ENCODE data around the gene PCDHB16. TPM values are rescaled to one million over a fixed set of nuclear protein-coding genes. Genes with fewer than 3 reads are reported as not detected.
"Not testable (repeated sequence)": the region's sequence is repeated elsewhere in the genome, so short reads cannot be mapped to it uniquely, and the experiment has no call there.

The PCDHB16 gene
- total and polyA plus RNA-seq, 2 of the 4 experiments (the other 2 are of a cell fraction), result 0.18 to 0.36 TPM

DNA sequence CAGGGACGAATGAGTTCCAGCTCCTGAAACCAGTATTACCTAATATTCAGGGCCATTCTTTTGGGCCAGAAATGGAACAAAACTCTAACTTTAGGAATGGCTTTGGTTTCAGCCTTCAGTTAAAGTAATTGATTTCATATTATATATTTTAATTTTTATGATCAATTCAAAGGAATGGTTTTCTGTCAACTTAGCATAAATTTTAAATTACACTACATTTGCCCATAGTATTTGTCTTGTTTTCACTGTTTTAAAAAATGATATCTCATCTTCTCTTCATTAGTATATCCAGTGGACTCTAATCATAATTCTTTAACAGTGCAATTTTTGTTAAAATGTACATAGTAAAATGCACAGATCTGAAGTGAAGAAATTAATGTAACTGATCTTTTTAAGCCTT lies 1.9 kb upstream of the PCDHB16 start:
- Histone ChIP-seq H4K20me1 (ENCODE audit: insufficient read depth, low read length) (no peaks in the 10 kb centered on the region), H2BK20ac (ENCODE audit: low read depth, low read length) (no peak overlapping the region), H3K56ac (ENCODE audit: extremely low read depth, insufficient read depth, low read length) (no peak overlapping the region), H2BK5ac (ENCODE audit: low read depth, low read length, poor library complexity, severe bottlenecking) (no peak overlapping the region), H3K79me1 (ENCODE audit: low read depth in 1 of 2, low read length in 2 of 2) (no peaks in the 10 kb centered on the region), H3K27ac (ENCODE audit: insufficient read depth, low read length) (no peak overlapping the region), H3K4me3 (ENCODE audit: insufficient read depth, low read depth, low read length) (no peak overlapping the region), H3K27me3 (ENCODE audit: control insufficient read depth, insufficient read depth, low read length) (no peaks in the 10 kb centered on the region), H2AK5ac (ENCODE audit: low read depth, low read length) (no peak overlapping the region), H3K9me1 (ENCODE audit: insufficient read depth, low read length) (no peaks in the 10 kb centered on the region), H3K9me3 (ENCODE audit: control insufficient read depth, insufficient read depth, low read length) (peaks cover 23% of the 10 kb centered on the region; the same call in 1 of the 2 replicates), H2AFZ (replicated peaks; ENCODE audit: low read length, poor library complexity) (no peak overlapping the region), H3K23ac (ENCODE audit: low read depth, low read length) (no peak overlapping the region), H3K36me3 (ENCODE audit: control insufficient read depth, insufficient read depth, low read length) (no peaks in the 10 kb centered on the region), H3K14ac (replicated peaks; ENCODE audit: low read depth, low read length) (no peak overlapping the region), H3K18ac (ENCODE audit: low read depth, low read length) (no peak overlapping the region), H3K4me1 (ENCODE audit: control insufficient read depth, insufficient read depth, low read length) (no peaks in the 10 kb centered on the region), H3K4ac (ENCODE audit: low read depth, low read length) (no peak overlapping the region), H4K91ac (ENCODE audit: insufficient read depth, low read depth, low read length) (no peak overlapping the region), H2BK15ac (ENCODE audit: low read depth, low read length) (no peak overlapping the region), H2BK120ac (ENCODE audit: low read depth, low read length) (no peak overlapping the region), H4K5ac (ENCODE audit: low read depth, low read length) (no peak overlapping the region), H3K9ac (ENCODE audit: low read depth, low read length) (no peak overlapping the region), H4K8ac (ENCODE audit: low read depth in 2 of 2, low read length in 2 of 2) (no peak overlapping the region), H3K4me2 (ENCODE audit: low read depth, low read length) (no peak overlapping the region), H2AK9ac (replicated peaks; ENCODE audit: low read depth, low read length, poor library complexity) (no peak overlapping the region)
- no TSS peak for BruUV-seq (replicated peaks)
- WGBS, 2 experiments (ENCODE audit: extremely low coverage in 2 of 2, insufficient read length in 1 of 2), result no CpG with 5 or more reads among the region's 1 CpG
- no peak for ATAC-seq (ENCODE audit: low read depth)
- DNase-seq, result no peak
- dilution Hi-C loops (cut with HindIII; ENCODE audit: low sequenced_read_pairs, unreplicated experiment), result no loop called here
- intact Hi-C loops (cut with micrococcal nuclease), result no loop called here
- TF ChIP-seq MAFK (IDR thresholded peaks at IDR 0.05; ENCODE audit: low read depth, low read length) (peak; percentile 29; the same call in 1 of the 2 replicates), NFE2L2 (IDR thresholded peaks at IDR 0.05; ENCODE audit: low read depth, low read length) (no peak), POLR2A (IDR thresholded peaks at IDR 0.05; ENCODE audit: low read depth, low read length) (no peak)
- TF ChIP-seq, protein P1, sequence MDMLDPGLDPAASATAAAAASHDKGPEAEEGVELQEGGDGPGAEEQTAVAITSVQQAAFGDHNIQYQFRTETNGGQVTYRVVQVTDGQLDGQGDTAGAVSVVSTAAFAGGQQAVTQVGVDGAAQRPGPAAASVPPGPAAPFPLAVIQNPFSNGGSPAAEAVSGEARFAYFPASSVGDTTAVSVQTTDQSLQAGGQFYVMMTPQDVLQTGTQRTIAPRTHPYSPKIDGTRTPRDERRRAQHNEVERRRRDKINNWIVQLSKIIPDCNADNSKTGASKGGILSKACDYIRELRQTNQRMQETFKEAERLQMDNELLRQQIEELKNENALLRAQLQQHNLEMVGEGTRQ (IDR thresholded peaks at IDR 0.05; ENCODE audit: low read depth, low read length), result no peak
- ChIA-PET CTCF (no interaction called here), POLR2A (ENCODE audit: unreplicated experiment) (no interaction called here)
- in situ Hi-C loops (cut with MboI; ENCODE audit: low sequenced_read_pairs), result no loop called here

DNA sequence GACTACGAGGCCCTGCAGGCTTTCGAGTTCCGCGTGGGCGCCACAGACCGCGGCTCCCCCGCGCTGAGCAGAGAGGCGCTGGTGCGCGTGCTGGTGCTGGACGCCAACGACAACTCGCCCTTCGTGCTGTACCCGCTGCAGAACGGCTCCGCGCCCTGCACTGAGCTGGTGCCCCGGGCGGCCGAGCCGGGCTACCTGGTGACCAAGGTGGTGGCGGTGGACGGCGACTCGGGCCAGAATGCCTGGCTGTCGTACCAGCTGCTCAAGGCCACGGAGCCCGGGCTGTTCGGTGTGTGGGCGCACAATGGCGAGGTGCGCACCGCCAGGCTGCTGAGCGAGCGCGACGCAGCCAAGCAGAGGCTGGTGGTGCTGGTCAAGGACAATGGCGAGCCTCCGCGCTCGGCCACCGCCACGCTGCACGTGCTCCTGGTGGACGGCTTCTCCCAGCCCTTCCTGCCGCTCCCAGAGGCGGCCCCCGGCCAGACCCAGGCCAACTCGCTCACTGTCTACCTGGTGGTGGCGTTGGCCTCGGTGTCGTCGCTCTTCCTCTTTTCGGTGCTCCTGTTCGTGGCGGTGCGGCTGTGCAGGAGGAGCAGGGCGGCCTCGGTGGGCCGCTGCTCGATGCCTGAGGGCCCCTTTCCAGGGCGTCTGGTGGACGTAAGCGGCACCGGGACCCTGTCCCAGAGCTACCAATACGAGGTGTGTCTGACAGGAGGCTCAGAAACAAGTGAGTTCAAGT lies 2.1 kb downstream of the PCDHB16 start:
- ATAC-seq (ENCODE audit: low read depth); BruUV-seq (replicated peaks); H4K91ac ChIP-seq (ENCODE audit: insufficient read depth, low read depth, low read length); H3K23ac ChIP-seq (ENCODE audit: low read depth, low read length); CTCF ChIA-PET; H4K20me1 ChIP-seq (ENCODE audit: insufficient read depth, low read length); H3K36me3 ChIP-seq (ENCODE audit: control insufficient read depth, insufficient read depth, low read length); POLR2A ChIA-PET (ENCODE audit: unreplicated experiment); H2AK5ac ChIP-seq (ENCODE audit: low read depth, low read length); in situ Hi-C loops (cut with MboI; ENCODE audit: low sequenced_read_pairs); H2BK120ac ChIP-seq (ENCODE audit: low read depth, low read length); H3K27ac ChIP-seq (ENCODE audit: insufficient read depth, low read length); H2AFZ ChIP-seq (replicated peaks; ENCODE audit: low read length, poor library complexity); H3K9ac ChIP-seq (ENCODE audit: low read depth, low read length); H2BK5ac ChIP-seq (ENCODE audit: low read depth, low read length, poor library complexity, severe bottlenecking); DNase-seq; H3K4me3 ChIP-seq (ENCODE audit: insufficient read depth, low read depth, low read length); H3K56ac ChIP-seq (ENCODE audit: extremely low read depth, insufficient read depth, low read length); H4K8ac ChIP-seq (ENCODE audit: low read depth in 2 of 2, low read length in 2 of 2); H3K79me1 ChIP-seq (ENCODE audit: low read depth in 1 of 2, low read length in 2 of 2); H2BK20ac ChIP-seq (ENCODE audit: low read depth, low read length); intact Hi-C loops (cut with micrococcal nuclease); H3K27me3 ChIP-seq (ENCODE audit: control insufficient read depth, insufficient read depth, low read length); dilution Hi-C loops (cut with HindIII; ENCODE audit: low sequenced_read_pairs, unreplicated experiment); H4K5ac ChIP-seq (ENCODE audit: low read depth, low read length); H3K4ac ChIP-seq (ENCODE audit: low read depth, low read length); H3K4me1 ChIP-seq (ENCODE audit: control insufficient read depth, insufficient read depth, low read length); H3K14ac ChIP-seq (replicated peaks; ENCODE audit: low read depth, low read length); H3K4me2 ChIP-seq (ENCODE audit: low read depth, low read length); H3K9me1 ChIP-seq (ENCODE audit: insufficient read depth, low read length); H3K18ac ChIP-seq (ENCODE audit: low read depth, low read length); H2BK15ac ChIP-seq (ENCODE audit: low read depth, low read length); H2AK9ac ChIP-seq (replicated peaks; ENCODE audit: low read depth, low read length, poor library complexity): not testable (repeated sequence)
- H3K9me3 ChIP-seq (ENCODE audit: control insufficient read depth, insufficient read depth, low read length), result peaks cover 25% of the 10 kb centered on the region; the same call in 1 of the 2 replicates
- WGBS, 2 experiments (ENCODE audit: extremely low coverage in 2 of 2, insufficient read length in 1 of 2), result 60% methylated on average over 1 of the region's 69 CpGs; no CpG with 5 or more reads in 1 of the 2 experiments

Data from IMR-90 (cell line).